Hepatocyte (in vitro differentiated cells): Measurements from ENCODE around the gene MS4A15. TPM values are rescaled to one million over a fixed set of nuclear protein-coding genes. Genes with fewer than 3 reads are reported as not detected.
"Not testable (repeated sequence)": the region's sequence is repeated elsewhere in the genome, so short reads cannot be mapped to it uniquely, and the experiment has no call there.

Experiments used
- DNase-seq: peaks from one replicate; pipeline ENCODE4 v3.0.0-alpha.2; 2016; ENCODE audit warnings: low spot score
- H2AFZ ChIP-seq: fragments of 200-600 bp; sonication (generic); 2 replicates; pipeline ENCODE4 v1.6.0; 2016; ENCODE audit warnings: antibody characterized with exemption, mild to moderate bottlenecking
- H3K27ac ChIP-seq: fragments of 200-600 bp; sonication (generic); 2 replicates; pipeline ENCODE4 v1.5.1; 2016; ENCODE audit warnings: mild to moderate bottlenecking
- H3K27me3 ChIP-seq: fragments of 200-600 bp; sonication (generic); 2 replicates; pipeline ENCODE4 v1.6.1; 2016
- H3K36me3 ChIP-seq: fragments of 200-600 bp; sonication (generic); replicated peaks from 2 replicates; pipeline ENCODE4 v1.5.1; 2016; ENCODE audit warnings: low read depth; ENCODE audit not compliant: insufficient read depth
- H3K4me1 ChIP-seq: fragments of 200-600 bp; sonication (generic); 2 replicates; pipeline ENCODE4 v1.5.1; 2016; ENCODE audit warnings: mild to moderate bottlenecking, moderate library complexity; ENCODE audit not compliant: insufficient read depth
- H3K4me2 ChIP-seq: fragments of 200-600 bp; sonication (generic); 2 replicates; pipeline ENCODE4 v1.6.0; 2016
- H3K4me3 ChIP-seq: fragments of 200-600 bp; sonication (generic); 2 replicates; pipeline ENCODE4 v1.5.1; 2016; ENCODE audit warnings: mild to moderate bottlenecking
- H3K79me2 ChIP-seq: fragments of 200-600 bp; sonication (generic); 2 replicates; pipeline ENCODE4 v1.6.0; 2017; ENCODE audit warnings: mild to moderate bottlenecking
- H3K9me2 ChIP-seq: fragments of 200-600 bp; sonication (generic); replicated peaks from 2 replicates; pipeline ENCODE4 v1.6.0; 2017; ENCODE audit warnings: mild to moderate bottlenecking; ENCODE audit not compliant: insufficient read depth
- H3K9me3 ChIP-seq: fragments of 200-600 bp; sonication (generic); 2 replicates; pipeline ENCODE4 v1.5.1; 2016; ENCODE audit warnings: low read depth, mild to moderate bottlenecking
- H4K20me1 ChIP-seq: fragments of 200-600 bp; sonication (generic); 2 replicates; pipeline ENCODE4 v1.6.0; 2016; ENCODE audit warnings: mild to moderate bottlenecking; ENCODE audit not compliant: insufficient read depth, poor library complexity, severe bottlenecking
- CTCF ChIP-seq: fragments of 200-600 bp; sonication (generic); IDR thresholded peaks from 2 replicates; pipeline ENCODE4 v1.5.1; 2016; ENCODE audit warnings: antibody characterized with exemption, mild to moderate bottlenecking; ENCODE audit not compliant: poor library complexity
- EZH2 ChIP-seq: fragments of 200-600 bp; sonication (generic); IDR thresholded peaks from 2 replicates; pipeline ENCODE4 v1.6.1; 2016; ENCODE audit warnings: antibody characterized with exemption, mild to moderate bottlenecking, borderline replicate concordance
- EZH2phosphoT487 ChIP-seq: fragments of 200-600 bp; sonication (generic); IDR thresholded peaks from one replicate; pipeline ENCODE4 v1.6.1; 2018; ENCODE audit warnings: antibody characterized with exemption, mild to moderate bottlenecking, low read depth, moderate library complexity; ENCODE audit not compliant: unreplicated experiment, severe bottlenecking
- WGBS: methylation state at CpG from one replicate; pipeline ENCODE4 v1.1.6; 2016; ENCODE audit warnings: low lambda C conversion rate; ENCODE audit errors: missing lambda C conversion rate; 5-methylcytosine and 5-hydroxymethylcytosine counted together
- polyA plus RNA-seq: library from polyadenylated mRNA; unstranded; fragments of >200 nt; fragmentation: Nextera tagmentation; extraction: Ambion mirVana; gene quantifications from 2 replicates; pipeline ENCODE4 v1.2.1, GENCODE V29; 2016
- total RNA-seq: library from RNA; depleted of rRNA; stranded (reverse); fragments of >200 nt; gene quantifications from 2 replicates; pipeline ENCODE4 v1.2.3, GENCODE V29; 2014

Gene MS4A15
- total and polyA plus RNA-seq, 2 experiments from 2014 or later: 1.1 to 4.3 TPM

- 40% methylated on average over 4 of the region's 4 CpGs for WGBS
- no peaks in the 10 kb centered on the region for H4K20me1 ChIP-seq
- DNase-seq: peak; percentile 55
- H3K4me1 ChIP-seq: peaks cover 12% of the 10 kb centered on the region
- peak overlapping the region; percentile 78 for H3K27ac ChIP-seq
- no peaks in the 10 kb centered on the region for H3K27me3 ChIP-seq
- H3K9me2 ChIP-seq: no peaks in the 10 kb centered on the region
- no peaks in the 10 kb centered on the region for H3K36me3 ChIP-seq
- no peaks in the 10 kb centered on the region for H3K9me3 ChIP-seq
- TF ChIP-seq CTCF (no peak), EZH2 (no peak), EZH2phosphoT487 (no peak)
- H3K4me3 ChIP-seq: no peak overlapping the region
- no peaks in the 10 kb centered on the region for H3K79me2 ChIP-seq
- H3K4me2 ChIP-seq: peak overlapping the region; percentile 26
- no peak overlapping the region for H2AFZ ChIP-seq
These were observed 45.4 kb upstream of the MS4A15 start for GRCh38 chr11:60711276-60711675.

GRCh38 chr11:60713423-60713822 is 43.2 kb upstream of the MS4A15 start:
- H3K27me3 ChIP-seq, H3K36me3 ChIP-seq, H3K4me3 ChIP-seq, H3K9me2 ChIP-seq, DNase-seq, H3K79me2 ChIP-seq, H4K20me1 ChIP-seq, H2AFZ ChIP-seq, H3K4me2 ChIP-seq, H3K9me3 ChIP-seq: not testable (repeated sequence)
- WGBS: 63% methylated on average over 6 of the region's 6 CpGs
- Histone ChIP-seq H3K27ac (peak overlapping the region; percentile 61), H3K4me1 (peaks cover 12% of the 10 kb centered on the region)

GRCh38 chr11:60717956-60718355 is 38.7 kb upstream of the MS4A15 start:
- Histone ChIP-seq H3K4me3 (no peak overlapping the region), H3K9me2 (no peaks in the 10 kb centered on the region), H4K20me1 (no peaks in the 10 kb centered on the region), H2AFZ (no peak overlapping the region), H3K9me3 (no peaks in the 10 kb centered on the region), H3K27ac (peak overlapping the region; percentile 86), H3K36me3 (no peaks in the 10 kb centered on the region), H3K79me2 (no peaks in the 10 kb centered on the region), H3K4me1 (peaks cover 5% of the 10 kb centered on the region), H3K27me3 (no peaks in the 10 kb centered on the region), H3K4me2 (no peak overlapping the region)
- TF ChIP-seq EZH2phosphoT487 (no peak), EZH2 (no peak), CTCF (no peak)
- DNase-seq: no peak
- 89% methylated on average over 5 of the region's 5 CpGs for WGBS

- Histone ChIP-seq H3K36me3 (no peaks in the 10 kb centered on the region), H3K9me3 (no peaks in the 10 kb centered on the region), H3K27me3 (no peaks in the 10 kb centered on the region), H4K20me1 (no peaks in the 10 kb centered on the region), H3K4me1 (peaks cover 5% of the 10 kb centered on the region), H3K4me2 (no peak overlapping the region), H2AFZ (no peak overlapping the region), H3K27ac (peak overlapping the region; percentile 86), H3K79me2 (no peaks in the 10 kb centered on the region), H3K9me2 (no peaks in the 10 kb centered on the region), H3K4me3 (no peak overlapping the region)
- TF ChIP-seq CTCF (no peak), EZH2 (no peak), EZH2phosphoT487 (no peak)
- DNase-seq: peak; percentile 27
- 47% methylated on average over 10 of the region's 10 CpGs for WGBS
These were observed 37.9 kb upstream of the MS4A15 start for GRCh38 chr11:60718524-60719316.
